Omental fat pad (tissue), 4 donors: Measurements from ENCODE around the gene CRIM1. TPM values are rescaled to one million over a fixed set of nuclear protein-coding genes. Genes with fewer than 3 reads are reported as not detected.

Source experiments
- ATAC-seq: fragments of 150-250 bp; one replicate; pipeline ENCODE4 v1.9.1; 2016; ENCODE audit warnings: mild to moderate bottlenecking, moderate library complexity; ENCODE audit not compliant: low FRiP score
- DNase-seq: peaks from one replicate; pipeline ENCODE4 v3.0.0-alpha.2; 2019; ENCODE audit warnings: low spot score
- CTCF ChIP-seq, 3 donors: fragments of 450-650 bp; IDR thresholded peaks; one replicate each; pipeline ENCODE4 v1.5.1; 2016 to 2017; ENCODE audit warnings: antibody characterized with exemption in 3 of 3, mild to moderate bottlenecking in 3 of 3, moderate library complexity in 2 of 3
- total RNA-seq, 4 donors: library from RNA; depleted of rRNA; stranded (reverse); fragments of >200 nt; gene quantifications; one replicate each; pipeline ENCODE4 v1.1.0, GENCODE V29; 2016

CRIM1 gene
- total RNA-seq, 4 donors from 2014 or later: 229 to 252 (median 233) TPM

- no peak for TF ChIP-seq CTCF (IDR thresholded peaks at IDR 0.05)
- ATAC-seq (no peak), DNase-seq (no peak)
Observed at GRCh38 chr2:36579297-36579664, 223.7 kb downstream of the CRIM1 start.

GRCh38 chr2:36582538-36582937, 227.0 kb downstream of the CRIM1 start:
- no peak for TF ChIP-seq CTCF (IDR thresholded peaks at IDR 0.05)
- ATAC-seq: no peak
- no peak for DNase-seq

- DNase-seq: no peak
- no peak for ATAC-seq
- TF ChIP-seq CTCF (IDR thresholded peaks at IDR 0.05): no peak
Observed at GRCh38 chr2:36582951-36583350, 227.4 kb downstream of the CRIM1 start.

- DNase-seq (no peak), ATAC-seq (no peak)
- TF ChIP-seq CTCF (IDR thresholded peaks at IDR 0.05): no peak
Observed at GRCh38 chr2:36584148-36584794, 228.7 kb downstream of the CRIM1 start.

GRCh38 chr2:36586672-36587071, 231.1 kb downstream of the CRIM1 start:
- DNase-seq (no peak), ATAC-seq (no peak)
- TF ChIP-seq CTCF (IDR thresholded peaks at IDR 0.05): no peak

GRCh38 chr2:36587101-36587500, 231.5 kb downstream of the CRIM1 start:
- no peak for DNase-seq
- ATAC-seq: no peak
- no peak for TF ChIP-seq CTCF (IDR thresholded peaks at IDR 0.05)

GRCh38 chr2:36587556-36587955, 232.0 kb downstream of the CRIM1 start:
- no peak for DNase-seq
- TF ChIP-seq CTCF (IDR thresholded peaks at IDR 0.05): no peak
- no peak for ATAC-seq
